ENCODE results near the gene GAREM2. TPM values are rescaled to one million over a fixed set of nuclear protein-coding genes. Genes with fewer than 3 reads are reported as not detected.

The GAREM2 gene
- total RNA-seq, 1 donor from 2014 or later: under 0.01 TPM

GRCh38 chr2:26136451-26136850 is 36.4 kb upstream of the GAREM2 start:
- DNase-seq (ENCODE audit: low read depth): no peak
- H3K27me3 ChIP-seq (ENCODE audit: control insufficient read depth, insufficient read depth, low read length): no peaks in the 10 kb centered on the region
- H3K4me3 ChIP-seq (ENCODE audit: low read depth, low read length): no peak overlapping the region
- FAIRE-seq: no peak
- TF ChIP-seq, protein P1, sequence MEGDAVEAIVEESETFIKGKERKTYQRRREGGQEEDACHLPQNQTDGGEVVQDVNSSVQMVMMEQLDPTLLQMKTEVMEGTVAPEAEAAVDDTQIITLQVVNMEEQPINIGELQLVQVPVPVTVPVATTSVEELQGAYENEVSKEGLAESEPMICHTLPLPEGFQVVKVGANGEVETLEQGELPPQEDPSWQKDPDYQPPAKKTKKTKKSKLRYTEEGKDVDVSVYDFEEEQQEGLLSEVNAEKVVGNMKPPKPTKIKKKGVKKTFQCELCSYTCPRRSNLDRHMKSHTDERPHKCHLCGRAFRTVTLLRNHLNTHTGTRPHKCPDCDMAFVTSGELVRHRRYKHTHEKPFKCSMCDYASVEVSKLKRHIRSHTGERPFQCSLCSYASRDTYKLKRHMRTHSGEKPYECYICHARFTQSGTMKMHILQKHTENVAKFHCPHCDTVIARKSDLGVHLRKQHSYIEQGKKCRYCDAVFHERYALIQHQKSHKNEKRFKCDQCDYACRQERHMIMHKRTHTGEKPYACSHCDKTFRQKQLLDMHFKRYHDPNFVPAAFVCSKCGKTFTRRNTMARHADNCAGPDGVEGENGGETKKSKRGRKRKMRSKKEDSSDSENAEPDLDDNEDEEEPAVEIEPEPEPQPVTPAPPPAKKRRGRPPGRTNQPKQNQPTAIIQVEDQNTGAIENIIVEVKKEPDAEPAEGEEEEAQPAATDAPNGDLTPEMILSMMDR (IDR thresholded peaks at IDR 0.05; ENCODE audit: insufficient read depth, low read length, severe bottlenecking): no peak
- H3K36me3 ChIP-seq (ENCODE audit: control insufficient read depth, insufficient read depth, low read length): peaks cover 5% of the 10 kb centered on the region

GRCh38 chr2:26139269-26140183 is 33.4 kb upstream of the GAREM2 start:
- TF ChIP-seq, protein P1 (IDR thresholded peaks at IDR 0.05; ENCODE audit: insufficient read depth, low read length, severe bottlenecking): no peak
- H3K36me3 ChIP-seq (ENCODE audit: control insufficient read depth, insufficient read depth, low read length): peaks cover 4% of the 10 kb centered on the region
- DNase-seq (ENCODE audit: low read depth): no peak
- FAIRE-seq: no peak
- no peaks in the 10 kb centered on the region for H3K27me3 ChIP-seq (ENCODE audit: control insufficient read depth, insufficient read depth, low read length)
- H3K4me3 ChIP-seq (ENCODE audit: low read depth, low read length): no peak overlapping the region

DNA sequence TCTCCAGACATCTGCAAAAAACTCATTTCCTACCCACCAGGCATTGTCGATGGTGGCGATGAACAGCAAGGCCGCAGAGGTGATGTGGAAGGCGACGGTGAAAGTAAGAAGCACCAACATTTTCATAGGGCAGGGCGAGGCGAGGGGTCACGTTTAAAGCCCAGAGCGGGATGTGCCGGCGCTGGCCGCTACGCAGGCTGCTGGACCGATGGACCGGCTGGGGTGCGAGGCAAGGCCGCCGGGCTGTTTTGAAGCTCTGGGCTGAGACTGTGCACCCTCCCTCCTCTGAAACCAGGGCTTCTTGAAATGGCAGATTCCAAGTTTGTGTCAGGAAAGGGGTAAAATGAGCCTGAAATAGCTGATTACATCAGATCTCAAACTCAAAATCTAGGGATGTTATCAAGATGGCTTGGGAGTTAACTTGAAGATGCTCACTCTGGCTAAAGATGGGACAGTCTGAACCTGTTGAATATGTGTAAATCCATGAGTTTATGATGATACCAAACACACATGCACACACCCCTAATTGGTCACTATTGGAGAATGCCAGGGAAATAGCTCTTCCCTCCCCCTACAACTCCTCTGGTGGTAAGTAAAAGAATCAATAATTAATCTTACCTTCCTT is 31.6 kb upstream of the GAREM2 start:
- Histone ChIP-seq H3K36me3 (ENCODE audit: control insufficient read depth, insufficient read depth, low read length) (no peaks in the 10 kb centered on the region), H3K4me3 (ENCODE audit: low read depth, low read length) (no peak overlapping the region), H3K27me3 (ENCODE audit: control insufficient read depth, insufficient read depth, low read length) (no peaks in the 10 kb centered on the region)
- FAIRE-seq: no peak
- TF ChIP-seq, protein P1 (IDR thresholded peaks at IDR 0.05; ENCODE audit: insufficient read depth, low read length, severe bottlenecking): no peak
- no peak for DNase-seq (ENCODE audit: low read depth)

GRCh38 chr2:26144031-26144430 is 28.9 kb upstream of the GAREM2 start:
- H3K36me3 ChIP-seq (ENCODE audit: control insufficient read depth, insufficient read depth, low read length): no peaks in the 10 kb centered on the region
- no peaks in the 10 kb centered on the region for H3K27me3 ChIP-seq (ENCODE audit: control insufficient read depth, insufficient read depth, low read length)
- no peak overlapping the region for H3K4me3 ChIP-seq (ENCODE audit: low read depth, low read length)
- FAIRE-seq: no peak
- TF ChIP-seq, protein P1 (IDR thresholded peaks at IDR 0.05; ENCODE audit: insufficient read depth, low read length, severe bottlenecking): no peak
- DNase-seq (ENCODE audit: low read depth): no peak

DNA sequence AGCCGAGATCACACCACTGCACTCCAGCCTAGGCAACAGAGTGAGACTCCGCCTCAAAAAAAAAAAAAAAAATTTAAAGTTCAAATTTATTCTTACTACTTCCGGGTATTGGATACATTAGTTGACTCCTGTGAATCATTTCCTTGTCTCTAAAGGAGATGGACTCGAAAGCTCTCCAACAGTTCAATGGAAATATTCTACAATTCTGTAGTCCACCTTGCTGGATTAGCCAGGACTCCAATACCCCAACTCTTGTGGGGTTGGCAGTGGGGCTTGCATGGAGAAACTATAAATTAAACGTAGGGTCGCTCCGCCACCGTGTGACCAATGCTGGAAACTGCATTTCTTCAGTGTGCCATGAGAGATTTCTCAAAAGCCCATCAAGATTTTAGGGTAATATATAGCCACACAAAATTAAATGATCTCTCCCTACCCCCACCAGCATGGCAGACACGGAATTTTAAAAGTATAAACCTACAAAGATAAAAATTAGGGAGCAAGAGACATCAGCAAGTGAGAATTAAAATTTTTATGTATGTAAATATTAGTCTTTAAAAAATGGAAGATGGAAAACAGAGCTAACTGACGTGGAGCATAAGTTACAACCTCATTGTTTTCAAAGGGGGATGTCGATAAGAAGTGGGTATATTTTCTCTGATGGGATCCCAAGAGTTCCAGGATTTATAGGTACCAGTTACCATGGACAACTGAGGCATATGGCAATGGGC is 27.8 kb upstream of the GAREM2 start:
- DNase-seq (ENCODE audit: low read depth) (peak; percentile 51), FAIRE-seq (no peak)
- Histone ChIP-seq H3K27me3 (ENCODE audit: control insufficient read depth, insufficient read depth, low read length) (no peaks in the 10 kb centered on the region), H3K4me3 (ENCODE audit: low read depth, low read length) (no peak overlapping the region), H3K36me3 (ENCODE audit: control insufficient read depth, insufficient read depth, low read length) (no peaks in the 10 kb centered on the region)
- TF ChIP-seq, protein P1 (IDR thresholded peaks at IDR 0.05; ENCODE audit: insufficient read depth, low read length, severe bottlenecking): peak; percentile 57

All from bronchial epithelial cell (primary cell).